Testis (tissue), 3 donors: ENCODE measurements around the gene TTC32. TPM values are rescaled to one million over a fixed set of nuclear protein-coding genes. Genes with fewer than 3 reads are reported as not detected.
A peak's percentile ranks its signal among the peaks of the same experiment; 100 is the strongest.

Source experiments
- DNase-seq: peaks from one replicate; pipeline ENCODE4 v3.0.0-alpha.2; 2019
- H3K27ac ChIP-seq, 2 donors: fragments of 200-600 bp; sonication (generic); one replicate each; pipeline ENCODE4 v1.5.1; 2019
- H3K27me3 ChIP-seq: fragments of 200-600 bp; sonication (generic); one replicate; pipeline ENCODE4 v1.5.1; 2019
- H3K36me3 ChIP-seq: fragments of 200-600 bp; sonication (generic); one replicate; pipeline ENCODE4 v1.5.1; 2017; ENCODE audit warnings: low read depth; ENCODE audit errors: missing control alignments
- H3K4me1 ChIP-seq: fragments of 200-600 bp; sonication (generic); one replicate; pipeline ENCODE4 v1.5.1; 2019
- H3K4me3 ChIP-seq, 2 donors: fragments of 200-600 bp; sonication (generic); one replicate each; pipeline ENCODE4 v1.5.1; 2017 to 2019
- H3K9me3 ChIP-seq: fragments of 200-600 bp; sonication (generic); one replicate; pipeline ENCODE4 v1.5.1; 2017
- POLR2A ChIP-seq: fragments of 450-650 bp; IDR thresholded peaks from one replicate; pipeline ENCODE4 v1.6.1; 2017; ENCODE audit warnings: antibody characterized with exemption, mild to moderate bottlenecking, moderate library complexity
- WGBS, 2 donors: methylation state at CpG; one replicate each; pipeline ENCODE4 v1.1.5; 2018; 5-methylcytosine and 5-hydroxymethylcytosine counted together
- intact Hi-C: fragments of 100-400 bp; cut with DNase I; formaldehyde crosslinking; loops from one replicate; pipeline ENCODE4 v1.15.1; 2023; ENCODE audit warnings: low total_unique reads
- polyA plus RNA-seq: library from polyadenylated mRNA; stranded (reverse); fragments of 350-450 nt; fragmentation: Illumina TruSeq; extraction: RNeasy Lipid Tissue Mini Kit (QIAGEN cat#74804); gene quantifications from one replicate; pipeline ENCODE4 v1.2.3, GENCODE V29; 2014; ENCODE audit warnings: low read depth, low replicate concordance; ENCODE audit not compliant: insufficient read depth
- total RNA-seq, 2 donors: library from RNA; depleted of rRNA; stranded (reverse); fragments of >200 nt; gene quantifications; one replicate each; pipeline ENCODE4 v1.2.3, GENCODE V29; 2016
- TF ChIP-seq, protein P1 (sequence below), 3 experiments: fragments of 450-650 bp in 2 of 3; fragments of 200-600 bp in 1 of 3; sonication (generic) in 1 of 3; IDR thresholded peaks; one replicate each; pipeline ENCODE4 v1.5.1; 2016 to 2019; ENCODE audit warnings: antibody characterized with exemption in 3 of 3, mild to moderate bottlenecking in 2 of 3, moderate library complexity in 1 of 3

The TTC32 gene
- total and polyA plus RNA-seq, 3 donors from 2014 or later: 24.4 to 29.9 (median 25.6) TPM

DNA sequence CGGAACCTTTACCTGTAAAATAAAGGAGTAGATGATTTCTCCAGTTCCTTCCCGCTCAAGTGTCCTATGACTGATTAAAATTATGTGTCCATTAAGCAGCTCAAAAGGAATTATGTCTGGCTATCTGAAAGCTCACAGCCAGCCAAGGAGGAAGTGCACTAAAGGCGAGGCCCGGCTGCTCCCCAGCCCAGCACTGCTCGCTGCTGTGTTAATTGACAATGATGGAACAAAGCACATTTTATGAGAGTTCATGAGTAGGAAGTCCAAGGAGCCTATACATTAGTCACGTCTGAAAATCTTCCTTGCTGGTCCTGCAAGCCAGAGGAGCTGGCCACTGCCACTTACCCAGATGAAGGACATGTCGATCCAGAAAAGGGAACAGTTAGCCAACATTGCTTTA lies 14.3 kb downstream of the TTC32 start:
- intact Hi-C loops: no loop called here
- Histone ChIP-seq H3K36me3 (no peaks in the 10 kb centered on the region), H3K4me1 (no peaks in the 10 kb centered on the region), H3K27me3 (no peaks in the 10 kb centered on the region), H3K4me3 (no peak overlapping the region), H3K9me3 (no peaks in the 10 kb centered on the region), H3K27ac (no peak overlapping the region)
- TF ChIP-seq, protein P1, sequence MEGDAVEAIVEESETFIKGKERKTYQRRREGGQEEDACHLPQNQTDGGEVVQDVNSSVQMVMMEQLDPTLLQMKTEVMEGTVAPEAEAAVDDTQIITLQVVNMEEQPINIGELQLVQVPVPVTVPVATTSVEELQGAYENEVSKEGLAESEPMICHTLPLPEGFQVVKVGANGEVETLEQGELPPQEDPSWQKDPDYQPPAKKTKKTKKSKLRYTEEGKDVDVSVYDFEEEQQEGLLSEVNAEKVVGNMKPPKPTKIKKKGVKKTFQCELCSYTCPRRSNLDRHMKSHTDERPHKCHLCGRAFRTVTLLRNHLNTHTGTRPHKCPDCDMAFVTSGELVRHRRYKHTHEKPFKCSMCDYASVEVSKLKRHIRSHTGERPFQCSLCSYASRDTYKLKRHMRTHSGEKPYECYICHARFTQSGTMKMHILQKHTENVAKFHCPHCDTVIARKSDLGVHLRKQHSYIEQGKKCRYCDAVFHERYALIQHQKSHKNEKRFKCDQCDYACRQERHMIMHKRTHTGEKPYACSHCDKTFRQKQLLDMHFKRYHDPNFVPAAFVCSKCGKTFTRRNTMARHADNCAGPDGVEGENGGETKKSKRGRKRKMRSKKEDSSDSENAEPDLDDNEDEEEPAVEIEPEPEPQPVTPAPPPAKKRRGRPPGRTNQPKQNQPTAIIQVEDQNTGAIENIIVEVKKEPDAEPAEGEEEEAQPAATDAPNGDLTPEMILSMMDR (IDR thresholded peaks at IDR 0.05): no peak
- no peak for TF ChIP-seq POLR2A
- WGBS, 2 donors: 86 to 90% methylated on average over 7 of the region's 7 CpGs
- no peak for DNase-seq

DNA sequence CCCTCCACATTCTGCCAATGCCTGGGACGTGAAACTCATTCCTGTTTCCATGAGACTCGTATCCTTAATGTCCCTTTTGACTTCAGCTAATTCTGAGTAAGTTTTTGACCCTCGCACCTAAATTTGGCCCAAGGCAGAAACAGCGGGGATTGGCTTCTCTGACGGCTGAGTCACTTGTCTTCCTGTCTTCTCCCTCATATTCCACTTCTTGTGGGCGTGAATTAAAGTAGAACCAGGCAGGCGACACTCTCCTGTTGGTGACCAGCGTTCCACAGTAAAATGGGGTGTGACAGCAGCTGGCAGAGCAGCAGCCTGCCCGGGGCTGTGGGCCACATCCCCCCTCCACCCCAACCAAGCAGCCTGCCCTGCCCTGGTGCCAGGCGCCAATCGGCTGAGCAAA lies 15.5 kb downstream of the TTC32 start:
- H3K9me3 ChIP-seq: no peaks in the 10 kb centered on the region
- WGBS, 2 donors: 80 to 86% methylated on average over 7 to 11 of the region's 11 CpGs
- no peak for DNase-seq
- H3K27me3 ChIP-seq: no peaks in the 10 kb centered on the region
- no peaks in the 10 kb centered on the region for H3K36me3 ChIP-seq
- H3K4me1 ChIP-seq: no peaks in the 10 kb centered on the region
- TF ChIP-seq POLR2A: no peak
- no peak overlapping the region for H3K27ac ChIP-seq
- intact Hi-C loops: no loop called here
- no peak overlapping the region for H3K4me3 ChIP-seq

DNA sequence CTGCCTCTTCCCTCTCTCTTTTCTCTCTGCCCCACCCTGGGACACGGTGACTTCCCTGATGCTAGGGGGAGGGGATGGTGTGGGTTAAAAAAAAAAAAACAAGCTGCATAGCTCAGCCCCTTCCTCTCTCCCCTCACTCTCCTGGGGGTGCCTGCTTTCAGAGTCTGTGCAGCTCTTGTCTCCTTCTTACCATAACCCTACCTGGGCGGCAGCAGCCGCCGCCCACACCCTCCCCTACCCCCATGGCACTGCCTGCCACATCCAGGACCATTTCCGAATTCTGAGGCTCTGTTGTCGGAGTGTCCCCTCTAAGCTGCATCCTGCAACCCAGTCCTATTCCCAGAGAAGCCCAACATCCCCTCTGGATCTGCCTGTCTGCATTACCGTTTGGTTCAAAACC lies 16.0 kb downstream of the TTC32 start:
- WGBS, 2 donors: 68 to 76% methylated on average over 7 of the region's 7 CpGs
- Histone ChIP-seq H3K27ac (no peak overlapping the region), H3K36me3 (no peaks in the 10 kb centered on the region), H3K27me3 (no peaks in the 10 kb centered on the region), H3K4me3 (no peak overlapping the region), H3K9me3 (no peaks in the 10 kb centered on the region), H3K4me1 (no peaks in the 10 kb centered on the region)
- no peak for DNase-seq
- TF ChIP-seq, protein P1 (IDR thresholded peaks at IDR 0.05): no peak
- TF ChIP-seq POLR2A: no peak
- intact Hi-C loops: no loop called here

DNA sequence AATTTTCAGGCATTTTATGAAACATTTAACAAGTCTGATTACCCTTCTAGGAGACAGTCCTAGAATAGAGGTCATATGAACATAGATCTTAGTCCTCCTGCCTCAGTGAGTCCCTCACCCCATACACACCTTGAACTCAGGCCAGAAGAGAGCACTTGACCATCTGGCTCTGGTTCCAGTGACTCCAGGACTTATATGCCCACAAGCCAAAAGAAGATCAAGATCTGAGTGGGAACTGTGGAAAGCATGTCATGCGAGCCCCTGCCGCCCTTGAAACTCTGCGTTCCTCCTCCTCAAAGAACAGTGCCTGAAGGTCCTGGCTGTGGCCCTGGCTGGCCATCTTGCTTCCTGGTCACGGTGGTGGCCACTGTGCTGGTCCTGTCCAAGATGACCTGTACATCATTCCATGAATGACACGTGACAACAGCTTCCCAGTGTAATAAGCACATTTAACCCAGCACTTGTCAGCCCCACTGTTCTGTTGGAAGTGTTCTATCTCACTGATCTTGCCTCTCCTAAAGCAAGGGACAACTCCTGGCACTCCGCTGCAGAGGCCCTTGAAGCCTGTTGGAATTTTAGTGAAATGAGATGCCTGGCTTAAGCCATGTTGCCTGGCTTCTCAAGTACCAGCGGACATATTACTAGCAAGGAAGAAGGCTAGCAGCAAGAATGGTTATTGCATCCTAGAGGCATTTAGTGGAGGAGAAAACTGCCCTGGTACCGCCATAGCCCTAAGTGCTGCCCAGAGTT lies 17.6 kb downstream of the TTC32 start:
- intact Hi-C loops: no loop called here
- TF ChIP-seq, protein P1 (IDR thresholded peaks at IDR 0.05): no peak
- no peak for TF ChIP-seq POLR2A
- DNase-seq: peak; percentile 0
- Histone ChIP-seq H3K9me3 (no peaks in the 10 kb centered on the region), H3K27ac (no peak overlapping the region), H3K4me3 (no peak overlapping the region), H3K4me1 (no peaks in the 10 kb centered on the region), H3K27me3 (no peaks in the 10 kb centered on the region), H3K36me3 (no peaks in the 10 kb centered on the region)
- 93 to 96% methylated on average over 8 of the region's 8 CpGs for WGBS, 2 donors

DNA sequence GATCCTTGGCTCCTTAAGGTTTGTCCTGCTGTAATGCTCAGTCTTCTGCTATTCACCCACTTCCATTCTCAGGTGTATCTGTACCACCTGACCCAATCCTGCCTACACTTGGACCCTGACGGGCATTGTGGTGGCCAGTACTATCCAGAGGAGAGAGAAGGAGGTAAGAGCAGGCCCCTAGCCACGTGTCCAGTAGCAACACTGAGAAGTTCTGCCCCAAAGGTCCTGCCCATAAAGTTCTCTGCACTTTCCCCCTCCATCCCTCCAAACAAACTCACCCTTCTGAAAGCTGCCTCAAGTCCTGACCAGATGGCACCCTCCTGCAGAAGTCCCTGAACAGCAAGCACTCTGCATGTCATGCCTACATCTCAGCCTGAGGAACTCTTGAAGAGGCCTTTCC lies 18.3 kb downstream of the TTC32 start:
- no peak overlapping the region for H3K4me3 ChIP-seq
- 30 to 33% methylated on average over 2 of the region's 2 CpGs for WGBS, 2 donors

More for the DNA sequence above, 18.3 kb downstream of the TTC32 start:
- no peak for DNase-seq
- intact Hi-C loops: no loop called here
- no peaks in the 10 kb centered on the region for H3K36me3 ChIP-seq
- TF ChIP-seq, protein P1 (IDR thresholded peaks at IDR 0.05): no peak
- TF ChIP-seq POLR2A: no peak
- H3K27me3 ChIP-seq: no peaks in the 10 kb centered on the region
- H3K27ac ChIP-seq: no peak overlapping the region
- no peaks in the 10 kb centered on the region for H3K4me1 ChIP-seq
- H3K9me3 ChIP-seq: no peaks in the 10 kb centered on the region
